K562 (cell line): Measurements from ENCODE around the gene ZSCAN32. TPM values are rescaled to one million over a fixed set of nuclear protein-coding genes. Genes with fewer than 3 reads are reported as not detected.

Experiments used
- ARID2 ChIP-seq: fragments of 450-650 bp; IDR thresholded peaks from 2 replicates; pipeline ENCODE4 v1.6.1; 2017; ENCODE audit warnings: antibody characterized with exemption, mild to moderate bottlenecking
- ASH1L ChIP-seq: fragments of 450-650 bp; IDR thresholded peaks from 2 replicates; pipeline ENCODE4 v1.6.1; 2018; ENCODE audit warnings: borderline replicate concordance, mild to moderate bottlenecking, low read depth; ENCODE audit not compliant: partially characterized antibody
- CTBP1 ChIP-seq: fragments of 450-650 bp; IDR thresholded peaks from 2 replicates; pipeline ENCODE4 v1.6.1; 2016; ENCODE audit warnings: borderline replicate concordance
- EP300 ChIP-seq: IDR thresholded peaks from 2 replicates; pipeline ENCODE4 v1.6.1; 2012; ENCODE audit warnings: low read length, improper control_type of control experiment
- EZH2 ChIP-seq: IDR thresholded peaks from 2 replicates; pipeline ENCODE4 v1.6.1; 2012; ENCODE audit warnings: low read depth, mild to moderate bottlenecking, inconsistent platforms, low read length, borderline replicate concordance
- HNRNPUL1 ChIP-seq: fragments of 200-400 bp; formaldehyde crosslinking; IDR thresholded peaks from 2 replicates; pipeline ENCODE4 v1.6.1; 2017; ENCODE audit warnings: low read length
- KDM5B ChIP-seq: fragments of 200-600 bp; sonication (generic); IDR thresholded peaks from 2 replicates; pipeline ENCODE4 v1.6.1; 2012; ENCODE audit warnings: low read depth, mild to moderate bottlenecking, moderate library complexity, low read length, control low read depth, inconsistent platforms; ENCODE audit not compliant: insufficient replicate concordance
- MAFK ChIP-seq: IDR thresholded peaks from 2 replicates; pipeline ENCODE4 v1.6.1; 2011; ENCODE audit warnings: low read length, improper control_type of control experiment
- MAZ ChIP-seq, 2 experiments: fragments of 450-650 bp in 1 of 2; sonication (generic) in 1 of 2; formaldehyde crosslinking; IDR thresholded peaks in 1 of 2; conservative IDR thresholded peaks in 1 of 2; 2 replicates each; pipeline versions ENCODE4 v1.4.0 to v1.5.0; 2020; ENCODE audit warnings: mild to moderate bottlenecking in 1 of 2, missing genetic modification reagents in 1 of 2
- MCM5 ChIP-seq: fragments of 450-650 bp; IDR thresholded peaks from 2 replicates; pipeline ENCODE4 v1.6.1; 2016; ENCODE audit warnings: low read depth
- NCOR1 ChIP-seq: fragments of 450-650 bp; IDR thresholded peaks from 2 replicates; pipeline ENCODE4 v1.6.1; 2016; ENCODE audit warnings: mild to moderate bottlenecking, moderate library complexity
- NR3C1 ChIP-seq: sonication (generic); formaldehyde crosslinking; IDR thresholded peaks from 2 replicates; pipeline ENCODE4 v1.8.1; 2022; ENCODE audit warnings: missing genetic modification reagents
- PHB ChIP-seq: fragments of 250-450 bp; sonication (Bioruptor Pico); IDR thresholded peaks from 2 replicates; pipeline ENCODE4 v1.5.0; 2021
- POLR2A ChIP-seq: fragments of 450-650 bp; conservative IDR thresholded peaks from 2 replicates; pipeline ENCODE4 v1.6.1; 2016
- REST ChIP-seq, 2 experiments: fragments of 450-650 bp; formaldehyde crosslinking in 1 of 2; IDR thresholded peaks; 2 replicates each; pipeline versions ENCODE4 v1.4.0 to v1.6.1; 2014 to 2020; ENCODE audit warnings: mild to moderate bottlenecking in 2 of 2, borderline replicate concordance in 1 of 2, low read depth in 1 of 2
- RUNX1 ChIP-seq: sonication (generic); IDR thresholded peaks from 2 replicates; pipeline ENCODE4 v1.6.1; 2016; ENCODE audit warnings: antibody characterized with exemption, low read depth
- USF1 ChIP-seq: sonication (generic); formaldehyde crosslinking; IDR thresholded peaks from 2 replicates; pipeline ENCODE4 v1.9.0; 2022; ENCODE audit warnings: mild to moderate bottlenecking, missing genetic modification reagents
- XRCC5 ChIP-seq: fragments of 200-400 bp; formaldehyde crosslinking; IDR thresholded peaks from 2 replicates; pipeline ENCODE4 v1.6.1; 2017; ENCODE audit warnings: low read depth, mild to moderate bottlenecking, low read length
- ZNF133 ChIP-seq: fragments of 250-450 bp; sonication (Bioruptor Pico); IDR thresholded peaks from 2 replicates; pipeline ENCODE4 v1.4.0; 2020; ENCODE audit warnings: mild to moderate bottlenecking
- ZNF175 ChIP-seq: fragments of 200-800 bp; sonication (Bioruptor generic); IDR thresholded peaks from 2 replicates; pipeline ENCODE4 v1.6.1; 2016; ENCODE audit warnings: low read depth, mild to moderate bottlenecking, missing genetic modification characterization, missing compliant biosample characterization
- ZNF232 ChIP-seq: sonication (generic); formaldehyde crosslinking; IDR thresholded peaks from 2 replicates; pipeline ENCODE4 v1.8.0; 2022; ENCODE audit warnings: mild to moderate bottlenecking, missing genetic modification reagents
- ZNF354B ChIP-seq: fragments of 250-450 bp; sonication (Bioruptor Pico); IDR thresholded peaks from 2 replicates; pipeline ENCODE4 v1.4.0; 2020
- ZNF717 ChIP-seq: fragments of 250-450 bp; sonication (Bioruptor Pico); IDR thresholded peaks from 2 replicates; pipeline ENCODE4 v1.5.0; 2021
- polyA plus RNA-seq, 8 experiments: library from polyadenylated mRNA; depleted of rRNA in 4 of 8; stranded (reverse) in 5 of 8; unstranded in 3 of 8; fragments of >200 nt; fragmentation: Nextera tagmentation in 2 of 8; fragmentation: Illumina TruSeq in 1 of 8; extraction: Ambion mirVana in 2 of 8; extraction: Trizol in 1 of 8; gene quantifications; 2 replicates each; pipeline versions ENCODE4 v1.2.1 to v1.2.3, GENCODE V29; 2011 to 2014; ENCODE audit warnings: inconsistent platforms in 1 of 8, missing spikeins in 1 of 8
- total RNA-seq, 7 experiments: library from RNA; depleted of rRNA in 6 of 7; stranded (reverse); fragments of >200 nt in 6 of 7; fragmentation: Illumina TruSeq in 2 of 7; extraction: Trizol in 2 of 7; gene quantifications; 2 replicates each; pipeline versions ENCODE4 v1.2.1 to v1.2.3, GENCODE V29; 2011 to 2021; ENCODE audit warnings: low replicate concordance in 1 of 7

Gene ZSCAN32
- total and polyA plus RNA-seq, 9 of the 15 experiments (the other 6 are each of a cell fraction or from before 2014, with no cell fraction given) = 16.0 to 29.4 (median 19.2) TPM

GRCh38 chr16:3348547-3349167, 52.1 kb downstream of the ZSCAN32 start (continued):
- peak; percentile 93 for TF ChIP-seq NCOR1
- TF ChIP-seq ARID2 = no peak
- TF ChIP-seq MCM5 = no peak
- TF ChIP-seq KDM5B = no peak
- TF ChIP-seq HNRNPUL1 = no peak
- no peak for TF ChIP-seq ZNF232
- TF ChIP-seq ZNF133 (CRISPR knock-in tag) = no peak
- peak; percentile 88 for TF ChIP-seq EP300
- no peak for TF ChIP-seq REST (IDR thresholded peaks at IDR 0.05; ENCODE audit: borderline replicate concordance)
- TF ChIP-seq REST (CRISPR knock-in tag; IDR thresholded peaks at IDR 0.05; ENCODE audit: low read depth) = no peak
- TF ChIP-seq RUNX1 = peak; percentile 80; the same call in 1 of the 2 replicates
- TF ChIP-seq ASH1L = no peak
- no peak for TF ChIP-seq XRCC5
- TF ChIP-seq PHB = no peak
- 0 out of 4 replicates have a peak, but pooled peaks of 1 of the 2 experiments have one; percentile 26 for TF ChIP-seq MAZ (CRISPR knock-in tag; conservative IDR thresholded peaks at IDR 0.05 in 1 of 2, IDR thresholded peaks at IDR 0.05 in 1 of 2)
- no peak for TF ChIP-seq NR3C1
- TF ChIP-seq MAFK = no peak
- TF ChIP-seq ZNF717 = no peak
- no peak for TF ChIP-seq ZNF354B
- no peak for TF ChIP-seq USF1 (CRISPR knock-in tag)
- TF ChIP-seq EZH2 = no peak
- TF ChIP-seq CTBP1 = peak; percentile 97
- TF ChIP-seq POLR2A = no peak
- TF ChIP-seq ZNF175 (CRISPR knock-in tag) = peak; percentile 73; the same call in 1 of the 2 replicates
